Measurements from ENCODE around the gene MIA2. TPM values are rescaled to one million over a fixed set of nuclear protein-coding genes. Genes with fewer than 3 reads are reported as not detected.
A peak's percentile ranks its signal among the peaks of the same experiment; 100 is the strongest.

The MIA2 gene, protein sequence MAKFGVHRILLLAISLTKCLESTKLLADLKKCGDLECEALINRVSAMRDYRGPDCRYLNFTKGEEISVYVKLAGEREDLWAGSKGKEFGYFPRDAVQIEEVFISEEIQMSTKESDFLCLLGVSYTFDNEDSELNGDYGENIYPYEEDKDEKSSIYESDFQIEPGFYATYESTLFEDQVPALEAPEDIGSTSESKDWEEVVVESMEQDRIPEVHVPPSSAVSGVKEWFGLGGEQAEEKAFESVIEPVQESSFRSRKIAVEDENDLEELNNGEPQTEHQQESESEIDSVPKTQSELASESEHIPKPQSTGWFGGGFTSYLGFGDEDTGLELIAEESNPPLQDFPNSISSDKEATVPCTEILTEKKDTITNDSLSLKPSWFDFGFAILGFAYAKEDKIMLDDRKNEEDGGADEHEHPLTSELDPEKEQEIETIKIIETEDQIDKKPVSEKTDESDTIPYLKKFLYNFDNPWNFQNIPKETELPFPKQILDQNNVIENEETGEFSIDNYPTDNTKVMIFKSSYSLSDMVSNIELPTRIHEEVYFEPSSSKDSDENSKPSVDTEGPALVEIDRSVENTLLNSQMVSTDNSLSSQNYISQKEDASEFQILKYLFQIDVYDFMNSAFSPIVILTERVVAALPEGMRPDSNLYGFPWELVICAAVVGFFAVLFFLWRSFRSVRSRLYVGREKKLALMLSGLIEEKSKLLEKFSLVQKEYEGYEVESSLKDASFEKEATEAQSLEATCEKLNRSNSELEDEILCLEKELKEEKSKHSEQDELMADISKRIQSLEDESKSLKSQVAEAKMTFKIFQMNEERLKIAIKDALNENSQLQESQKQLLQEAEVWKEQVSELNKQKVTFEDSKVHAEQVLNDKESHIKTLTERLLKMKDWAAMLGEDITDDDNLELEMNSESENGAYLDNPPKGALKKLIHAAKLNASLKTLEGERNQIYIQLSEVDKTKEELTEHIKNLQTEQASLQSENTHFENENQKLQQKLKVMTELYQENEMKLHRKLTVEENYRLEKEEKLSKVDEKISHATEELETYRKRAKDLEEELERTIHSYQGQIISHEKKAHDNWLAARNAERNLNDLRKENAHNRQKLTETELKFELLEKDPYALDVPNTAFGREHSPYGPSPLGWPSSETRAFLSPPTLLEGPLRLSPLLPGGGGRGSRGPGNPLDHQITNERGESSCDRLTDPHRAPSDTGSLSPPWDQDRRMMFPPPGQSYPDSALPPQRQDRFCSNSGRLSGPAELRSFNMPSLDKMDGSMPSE (N-terminal part only)
- 10 to 100 TPM; 24.7 to 39.3 (median 31.2) TPM for total RNA-seq
- polyA plus RNA-seq: 10 to 100 TPM; 34.0 to 47.4 TPM

- TF ChIP-seq, protein P1, sequence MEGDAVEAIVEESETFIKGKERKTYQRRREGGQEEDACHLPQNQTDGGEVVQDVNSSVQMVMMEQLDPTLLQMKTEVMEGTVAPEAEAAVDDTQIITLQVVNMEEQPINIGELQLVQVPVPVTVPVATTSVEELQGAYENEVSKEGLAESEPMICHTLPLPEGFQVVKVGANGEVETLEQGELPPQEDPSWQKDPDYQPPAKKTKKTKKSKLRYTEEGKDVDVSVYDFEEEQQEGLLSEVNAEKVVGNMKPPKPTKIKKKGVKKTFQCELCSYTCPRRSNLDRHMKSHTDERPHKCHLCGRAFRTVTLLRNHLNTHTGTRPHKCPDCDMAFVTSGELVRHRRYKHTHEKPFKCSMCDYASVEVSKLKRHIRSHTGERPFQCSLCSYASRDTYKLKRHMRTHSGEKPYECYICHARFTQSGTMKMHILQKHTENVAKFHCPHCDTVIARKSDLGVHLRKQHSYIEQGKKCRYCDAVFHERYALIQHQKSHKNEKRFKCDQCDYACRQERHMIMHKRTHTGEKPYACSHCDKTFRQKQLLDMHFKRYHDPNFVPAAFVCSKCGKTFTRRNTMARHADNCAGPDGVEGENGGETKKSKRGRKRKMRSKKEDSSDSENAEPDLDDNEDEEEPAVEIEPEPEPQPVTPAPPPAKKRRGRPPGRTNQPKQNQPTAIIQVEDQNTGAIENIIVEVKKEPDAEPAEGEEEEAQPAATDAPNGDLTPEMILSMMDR (IDR thresholded peaks at IDR 0.05): no peak
- peak within 1 kb of the TSS; percentile 5 to 51 (median 27) for H3K4me3 ChIP-seq
- 14% methylated on average over 7 of the region's 7 CpGs for WGBS, 2 donors
- FAIRE-seq: peak; percentile 26
- H3K27me3 ChIP-seq: no peaks in the 10 kb centered on the region
- no peak for DNase-seq
- intact Hi-C loops (cut with DNase I): no loop called here
- H3K4me1 ChIP-seq: peaks cover 8 to 18% (median 10%) of the 10 kb centered on the region in 3 donors
- peak; percentile 82 to 93 (median 89) for ATAC-seq
- no peaks in the 10 kb centered on the region for H3K36me3 ChIP-seq
- no peaks in the 10 kb centered on the region for H3K9me3 ChIP-seq
- peak within 1 kb of the TSS in 2 of 4 donors; percentile 71 to 79 for H3K27ac ChIP-seq
Observed at GRCh38 chr14:39233680-39234326, at the start of gene MIA2. Gene MIA2, plus strand, starts transcription at chr14:39233915. Its CDS starts 200 bp downstream, at chr14:39234115.

- H3K27ac ChIP-seq: no peak overlapping the region
- intact Hi-C loops (cut with DNase I): no loop called here
- ATAC-seq (no peak), FAIRE-seq (no peak), DNase-seq (no peak)
- no peaks in the 10 kb centered on the region for H3K4me1 ChIP-seq
- no peaks in the 10 kb centered on the region for H3K9me3 ChIP-seq
- no peaks in the 10 kb centered on the region for H3K27me3 ChIP-seq
- H3K4me3 ChIP-seq: no peak overlapping the region
- TF ChIP-seq, protein P1 (IDR thresholded peaks at IDR 0.05): no peak
- H3K36me3 ChIP-seq: peaks cover 9 to 30% (median 17%) of the 10 kb centered on the region in 3 donors
- 97 to 99% methylated on average over 4 of the region's 4 CpGs for whole genome bisulfite sequencing, 2 donors
Observed at GRCh38 chr14:39184628-39185255, 49.0 kb upstream of the MIA2 start.

GRCh38 chr14:39185256-39186049 lies 48.3 kb upstream of the MIA2 start:
- H3K27me3 ChIP-seq: no peaks in the 10 kb centered on the region
- TF ChIP-seq, protein P1 (IDR thresholded peaks at IDR 0.05): no peak
- H3K36me3 ChIP-seq: peaks cover 6 to 23% (median 12%) of the 10 kb centered on the region in 3 donors
- H3K27ac ChIP-seq: no peak overlapping the region
- H3K9me3 ChIP-seq: no peaks in the 10 kb centered on the region
- H3K4me3 ChIP-seq: no peak overlapping the region
- no peak for DNase-seq
- H3K4me1 ChIP-seq: no peaks in the 10 kb centered on the region
- no peak for ATAC-seq
- 93 to 96% methylated on average over 5 of the region's 5 CpGs for WGBS, 2 donors
- intact Hi-C loops (cut with DNase I): no loop called here
- FAIRE-seq: no peak
